ENCODE results near the gene PPP1R3A.

The PPP1R3A gene

DNA sequence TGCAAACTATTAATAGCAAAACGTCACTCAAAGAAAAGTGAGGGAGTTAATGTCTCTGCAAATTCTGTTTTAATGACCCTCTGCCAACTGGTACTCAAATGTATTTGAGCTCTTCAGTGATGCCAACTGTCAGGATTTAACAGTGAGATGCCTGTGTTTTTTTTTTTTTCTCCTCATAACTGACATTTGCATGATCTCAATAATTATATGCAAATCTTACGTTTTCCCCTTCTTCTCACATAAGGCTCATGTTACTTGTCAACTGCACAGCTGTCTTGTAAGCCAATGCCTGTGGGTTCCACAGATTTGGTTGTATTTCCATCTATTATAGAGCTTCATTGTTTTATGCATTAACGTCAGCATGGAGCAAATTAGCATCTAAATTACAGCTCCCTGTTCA lies 38.2 kb downstream of the PPP1R3A start:
- DNase-seq, result no peak

DNA sequence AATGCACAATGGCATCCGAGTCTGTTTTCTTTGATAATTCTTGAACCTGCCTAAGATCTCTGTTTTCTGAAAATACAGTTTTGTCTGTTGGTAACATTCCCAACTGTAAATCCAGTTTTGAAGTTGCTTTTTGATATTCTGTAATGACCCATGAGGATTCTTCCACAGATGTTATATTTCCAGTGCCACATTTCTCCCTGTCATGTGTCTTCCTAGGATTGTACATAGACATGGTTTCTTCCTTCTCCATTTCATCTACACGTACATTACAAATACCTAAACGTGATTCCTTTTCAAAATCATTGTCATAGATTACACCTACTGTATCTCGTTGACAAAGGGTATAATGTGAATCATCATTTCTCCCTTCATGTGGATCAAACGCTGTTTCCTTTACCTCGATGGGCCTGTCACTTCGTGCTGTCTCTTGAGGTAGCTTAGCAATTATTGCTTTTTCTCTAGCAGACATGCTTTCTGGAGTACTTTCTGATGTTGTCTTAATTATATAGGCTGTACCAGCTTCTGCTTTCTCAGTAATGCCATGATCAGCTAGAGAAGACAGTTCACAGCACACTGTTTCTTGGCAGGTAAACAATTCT lies 40.3 kb downstream of the PPP1R3A start:
- no peak for DNase-seq

DNA sequence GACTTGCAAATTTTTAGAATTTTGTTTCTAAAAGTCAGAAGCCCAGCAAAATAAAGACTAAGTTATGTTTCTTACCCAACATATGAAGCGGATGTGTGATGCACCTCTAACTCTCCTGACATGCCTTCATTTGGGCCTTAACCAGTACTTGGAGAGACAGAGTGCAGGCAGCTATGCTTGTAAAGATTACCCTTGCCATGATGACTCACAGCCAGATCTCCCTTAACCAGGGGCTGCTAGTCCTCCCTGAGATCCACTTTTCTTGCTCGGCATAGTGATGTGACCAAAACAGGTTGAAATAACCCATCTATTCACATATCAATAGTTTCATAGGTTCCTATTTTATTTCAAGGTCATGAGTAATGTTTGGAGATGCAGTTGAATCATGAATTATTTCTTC lies 43.6 kb downstream of the PPP1R3A start:
- no peak for DNase-seq

DNA sequence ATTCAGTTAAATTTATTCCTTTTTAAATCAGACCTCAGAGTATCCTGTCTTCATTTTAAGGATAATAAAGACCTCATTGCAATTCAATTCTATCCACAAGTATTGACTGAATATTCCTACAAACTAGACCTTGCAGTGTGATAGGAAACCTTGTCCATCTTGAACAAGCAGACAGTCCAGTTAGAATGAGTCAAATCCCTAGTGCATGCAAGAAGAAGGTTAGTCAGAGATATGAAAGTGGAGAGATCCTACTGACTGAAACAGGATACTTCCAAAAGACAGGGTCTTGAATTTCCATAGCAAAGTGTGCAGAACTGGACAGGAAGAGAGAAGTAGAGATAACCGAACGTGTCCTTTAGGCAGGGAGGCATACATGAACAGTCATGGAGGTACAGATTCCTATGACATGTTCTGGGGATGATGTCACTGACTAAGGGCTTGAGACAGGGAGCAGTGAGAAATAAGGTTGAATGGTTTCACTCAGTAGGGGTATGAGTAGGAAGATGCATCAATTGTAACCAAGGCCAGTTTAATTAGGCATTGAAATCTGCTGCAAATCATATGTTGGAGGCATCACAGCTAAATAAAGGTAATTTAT lies 45.2 kb downstream of the PPP1R3A start:
- no peak for DNase-seq

DNA sequence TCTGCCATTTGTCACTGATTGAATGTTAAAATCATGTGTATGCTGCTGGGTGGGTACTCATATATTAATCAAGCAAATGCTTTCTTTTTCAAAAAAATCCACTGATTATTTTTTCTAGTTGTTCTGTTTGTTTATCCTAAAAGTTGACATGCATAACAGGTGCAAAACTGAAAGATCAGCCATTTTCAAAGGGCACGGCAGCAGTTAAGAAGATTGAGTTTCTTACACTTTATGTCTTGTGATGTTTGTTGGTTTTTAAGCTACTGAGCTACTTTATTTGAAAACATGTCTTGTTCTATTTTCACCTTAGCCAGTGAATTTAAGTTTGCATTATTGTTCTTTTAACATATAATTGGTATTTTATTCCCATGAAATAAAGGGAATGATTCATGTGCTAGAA lies 45.8 kb downstream of the PPP1R3A start:
- DNase-seq, result no peak

DNA sequence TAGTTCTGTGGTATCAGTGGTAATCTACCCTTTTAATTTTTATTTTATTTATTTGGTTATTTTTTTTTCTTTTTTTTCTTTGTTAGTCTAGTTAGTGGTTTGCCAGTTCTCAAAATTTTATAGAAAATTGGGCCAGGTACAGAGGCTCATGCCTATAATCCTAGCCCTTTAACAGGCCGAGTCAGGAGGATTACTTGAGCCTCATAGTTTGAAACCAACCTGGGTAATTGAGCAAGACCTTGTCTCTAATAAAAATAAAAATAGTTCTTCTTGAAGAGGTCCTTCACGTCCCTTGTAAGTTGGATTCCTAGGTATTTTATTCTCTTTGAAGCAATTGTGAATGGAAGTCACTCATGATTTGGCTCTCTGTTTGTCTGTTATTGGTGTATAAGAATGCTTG lies 51.5 kb downstream of the PPP1R3A start:
- no peak for DNase-seq

DNA sequence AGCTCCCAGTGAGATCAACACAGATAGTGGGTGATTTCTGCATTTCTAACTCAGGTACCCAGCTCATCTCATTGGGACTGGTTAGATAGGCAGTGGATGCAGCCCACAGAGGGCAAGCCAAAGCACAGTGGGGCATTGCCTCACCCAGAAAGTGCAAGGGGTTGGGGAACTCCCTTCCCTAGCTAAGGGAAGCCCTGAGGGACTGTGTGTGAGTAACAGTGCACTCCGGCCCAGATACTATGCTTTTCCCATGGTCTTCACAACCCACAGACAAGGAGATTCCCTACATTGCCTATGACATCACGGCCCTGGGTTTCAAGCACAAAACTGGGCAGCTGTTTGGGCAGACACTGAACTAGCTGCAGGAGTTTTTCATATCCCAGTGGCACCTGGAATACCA lies 62.8 kb downstream of the PPP1R3A start:
- no peak for DNase-seq

DNA sequence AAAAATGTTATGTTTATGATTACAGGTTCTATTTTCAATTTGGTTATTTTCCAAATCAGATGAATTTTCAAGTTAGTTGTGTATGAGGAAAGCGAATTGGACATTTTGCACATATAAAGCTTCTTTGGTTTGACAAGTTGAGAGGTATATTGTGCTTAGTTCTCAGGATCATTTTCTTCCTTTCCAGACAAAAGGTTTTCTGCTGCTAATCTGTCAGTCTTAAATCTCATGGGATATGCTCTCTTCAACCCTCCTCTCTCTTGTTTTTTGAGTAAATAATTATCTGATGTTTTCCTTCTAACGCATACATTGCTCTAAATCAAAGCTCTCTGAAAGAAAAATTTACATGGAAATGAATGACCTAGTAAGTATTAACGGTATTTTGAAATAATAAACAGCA lies 77.9 kb downstream of the PPP1R3A start:
- DNase-seq, result no peak

DNA sequence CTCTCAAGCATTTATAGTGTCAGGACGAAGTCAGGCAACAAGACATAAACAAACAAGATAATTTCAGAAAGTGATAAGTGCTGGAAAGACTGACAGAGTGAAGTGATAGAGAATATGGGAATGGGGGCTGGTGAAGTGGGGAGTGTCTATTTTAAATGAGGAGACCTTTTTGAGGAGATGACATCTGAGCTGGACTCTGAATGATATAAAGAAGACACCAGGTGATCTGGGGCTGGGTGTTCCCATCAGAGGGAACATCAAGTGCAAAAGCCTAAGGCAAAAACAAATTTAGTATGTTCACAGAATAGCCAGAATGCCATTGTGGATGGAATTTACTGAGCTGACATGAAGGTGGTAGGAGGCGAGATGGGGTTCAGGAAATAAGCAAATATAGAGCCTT lies 83.4 kb downstream of the PPP1R3A start:
- no peak for DNase-seq

DNA sequence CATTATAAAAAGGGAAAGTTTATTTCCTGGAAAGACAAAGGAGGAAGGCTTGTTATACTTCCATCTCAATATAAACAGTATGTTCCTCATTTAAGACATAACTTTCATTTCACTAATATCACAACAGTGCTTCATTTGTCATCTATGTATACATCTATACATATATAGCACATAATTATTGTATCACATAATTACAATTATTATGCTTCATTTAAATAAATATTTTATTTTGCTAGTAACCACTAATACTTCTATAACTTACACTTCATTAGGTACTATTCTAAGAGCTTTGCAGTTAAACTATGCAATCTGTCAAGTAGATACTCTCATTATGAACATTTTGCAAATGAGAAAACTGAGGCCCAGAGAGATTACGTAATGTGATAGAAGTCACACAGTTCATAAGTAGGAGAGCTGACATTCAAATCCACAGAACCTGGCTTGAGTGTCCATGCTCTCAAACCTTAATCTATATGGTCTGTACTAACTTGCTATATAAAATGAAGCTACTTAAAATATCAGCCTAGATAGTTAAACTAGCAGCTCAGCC lies 86.5 kb downstream of the PPP1R3A start:
- no peak for DNase-seq

DNA sequence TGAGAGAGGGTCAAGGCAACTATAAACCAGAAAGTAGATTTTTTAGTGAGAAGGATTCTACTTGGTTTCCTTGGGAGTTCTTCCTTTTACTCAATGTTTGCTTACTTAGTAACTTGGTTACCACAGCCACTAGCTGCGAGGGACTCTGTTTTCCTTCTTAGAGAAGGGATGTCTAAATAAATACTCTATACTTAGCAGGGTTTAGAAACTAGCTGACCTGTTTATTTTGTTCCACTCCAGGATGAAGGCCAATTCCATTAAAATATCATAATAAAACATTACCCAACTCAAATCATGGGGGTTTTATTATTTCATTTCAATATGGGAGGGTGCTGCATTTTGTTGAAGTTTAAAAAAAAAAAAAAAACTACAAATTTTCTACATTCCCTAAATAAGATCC lies 87.3 kb downstream of the PPP1R3A start:
- DNase-seq, result no peak

DNA sequence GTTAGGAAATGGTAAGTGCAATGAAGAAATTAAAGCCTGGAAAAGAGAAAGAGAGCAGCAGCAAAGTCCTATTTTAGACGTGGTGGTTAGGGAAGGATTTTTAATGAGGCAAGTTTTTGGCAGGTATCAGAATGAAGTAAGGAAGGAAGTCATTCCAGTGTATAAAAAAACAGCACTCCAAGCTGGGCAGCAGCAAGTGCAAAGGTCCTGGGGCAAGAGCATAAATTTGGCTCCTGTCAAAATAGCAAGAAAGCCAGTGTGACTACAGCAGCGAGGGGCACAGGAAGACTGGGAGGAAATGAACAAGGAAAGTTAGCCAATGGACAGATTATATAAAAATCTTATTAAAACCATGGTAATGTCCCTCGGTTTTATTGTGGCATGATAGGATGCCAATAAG lies 90.2 kb downstream of the PPP1R3A start:
- no peak for DNase-seq

Measured in DMS79 treated with DMSO at 0.1 percent for 48 hours (cell line).